Naive B cell (primary cell): ENCODE results near the gene ANO2. TPM values are rescaled to one million over a fixed set of nuclear protein-coding genes. Genes with fewer than 3 reads are reported as not detected.

Experiments used
- ATAC-seq, 2 donors: fragments of 150-1000 bp; cut with Tn5 transposase; 2 replicates each; pipeline ENCODE4 v1.10.0; 2021; ENCODE audit warnings: low read depth in 2 of 2, mild to moderate bottlenecking in 2 of 2, moderate library complexity in 2 of 2
- DNase-seq: peaks from one replicate; pipeline ENCODE4 v3.0.0; 2022
- H3K27ac Mint-ChIP-seq, 6 donors: one replicate each; pipeline ENCODE4 v1.8.0; 2020 to 2022; ENCODE audit warnings: mild to moderate bottlenecking in 6 of 6, mixed read lengths in 6 of 6, moderate library complexity in 5 of 6, inconsistent platforms in 2 of 6
- H3K27me3 Mint-ChIP-seq, 3 donors: one replicate each; pipeline ENCODE4 v1.8.0; 2021 to 2022; ENCODE audit warnings: mixed read lengths in 3 of 3, mild to moderate bottlenecking in 1 of 3
- H3K36me3 Mint-ChIP-seq, 2 donors: one replicate each; pipeline ENCODE4 v1.8.0; 2020 to 2022; ENCODE audit warnings: mixed read lengths in 2 of 2, inconsistent platforms in 1 of 2, mild to moderate bottlenecking in 1 of 2
- H3K4me1 Mint-ChIP-seq, 3 donors: one replicate each; pipeline ENCODE4 v1.8.0; 2020 to 2022; ENCODE audit warnings: mixed read lengths in 3 of 3, inconsistent platforms in 1 of 3, mild to moderate bottlenecking in 1 of 3, moderate library complexity in 1 of 3
- H3K4me3 Mint-ChIP-seq, 8 donors: one replicate each; pipeline ENCODE4 v1.8.0; 2020 to 2022; ENCODE audit warnings: mild to moderate bottlenecking in 8 of 8, mixed read lengths in 8 of 8, moderate library complexity in 8 of 8, inconsistent platforms in 2 of 8
- H3K9me3 Mint-ChIP-seq, 7 donors: one replicate each; pipeline ENCODE4 v1.8.0; 2020 to 2022; ENCODE audit warnings: mixed read lengths in 7 of 7, mild to moderate bottlenecking in 5 of 7, inconsistent platforms in 2 of 7, moderate library complexity in 1 of 7
- polyA plus RNA-seq, 6 donors: library from polyadenylated mRNA; unstranded; fragments of 300-500 nt; fragmentation: Illumina TruSeq; gene quantifications; one replicate each; pipeline ENCODE4 v1.2.3, GENCODE V29; 2021; ENCODE audit warnings: low read depth in 6 of 6

The ANO2 gene
- polyA plus RNA-seq, 6 donors from 2014 or later, result not detected

DNA sequence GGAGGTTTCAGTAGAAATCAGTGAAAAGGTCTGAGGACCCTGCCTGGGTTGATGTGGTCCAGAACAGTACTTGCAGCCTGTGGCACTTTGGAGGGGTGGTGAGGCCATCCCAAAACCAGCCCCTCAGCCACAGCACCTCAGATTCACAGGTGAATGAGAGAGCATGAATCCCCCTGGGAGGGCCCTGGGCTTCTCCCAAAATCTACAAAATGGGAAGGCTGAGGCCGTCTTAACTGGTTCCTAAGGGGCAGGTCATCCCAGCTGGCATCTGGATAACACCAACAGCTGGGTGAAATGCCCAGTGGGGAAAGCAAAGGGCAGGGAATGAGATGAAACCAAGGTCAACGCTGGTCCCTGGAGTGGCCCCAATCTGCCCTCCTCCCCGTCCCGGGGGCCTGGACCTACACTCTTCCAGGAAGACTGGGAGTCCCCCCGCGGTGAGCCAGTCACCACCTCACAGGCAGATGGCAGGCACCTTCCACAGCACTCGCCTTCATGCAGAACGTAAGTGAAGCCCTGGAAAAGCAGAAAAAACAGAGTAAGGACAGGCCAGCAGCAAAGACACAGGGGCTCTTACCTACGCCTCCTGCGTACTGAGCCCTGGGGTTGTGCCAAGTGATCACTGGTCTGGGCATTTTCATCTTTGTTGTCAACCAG, 26.3 kb upstream of the ANO2 start:
- no peaks in the 10 kb centered on the region for H3K4me1 Mint-ChIP-seq
- no peaks in the 10 kb centered on the region for H3K9me3 Mint-ChIP-seq
- ATAC-seq, result no peak
- H3K27ac Mint-ChIP-seq, result no peak overlapping the region
- peaks cover 24 to 56% (median 38%) of the 10 kb centered on the region in 3 donors for H3K27me3 Mint-ChIP-seq
- H3K36me3 Mint-ChIP-seq, result no peaks in the 10 kb centered on the region
- no peak for DNase-seq
- no peak overlapping the region for H3K4me3 Mint-ChIP-seq

DNA sequence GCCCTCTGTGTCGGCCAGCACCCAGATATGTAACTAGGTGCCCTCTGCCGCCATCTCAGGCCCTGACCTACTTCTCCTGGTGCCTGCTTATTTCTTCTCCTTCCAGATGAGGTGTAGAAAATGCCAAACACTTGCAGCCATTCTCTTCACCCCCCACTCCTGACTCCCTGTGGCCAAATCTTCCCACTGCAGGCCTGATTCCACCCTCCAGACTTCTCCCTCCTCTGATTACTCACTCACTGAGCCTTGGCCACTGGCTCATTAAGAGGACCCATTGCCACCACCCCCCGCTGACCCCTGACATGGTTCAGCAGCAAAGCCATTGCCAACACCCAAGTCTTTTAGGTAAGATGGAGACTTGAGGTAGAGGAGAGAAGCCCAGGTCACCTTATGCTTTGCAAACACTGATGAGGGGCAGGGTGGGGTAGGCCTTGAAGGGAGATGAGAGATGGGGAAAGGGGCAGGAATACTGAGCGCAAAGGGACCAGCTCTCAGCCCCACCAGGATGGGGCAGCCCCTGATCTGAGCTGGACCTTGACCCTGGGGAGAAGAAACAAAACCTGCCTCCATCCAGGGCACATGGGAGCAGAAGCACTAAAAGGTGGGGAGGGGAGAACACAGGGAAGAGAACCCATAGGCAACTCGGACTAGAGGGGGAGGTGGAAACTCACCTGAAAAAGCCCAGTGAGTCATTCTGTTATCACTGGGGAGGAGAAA, 25.1 kb upstream of the ANO2 start:
- Mint-ChIP-seq H3K4me1 (no peaks in the 10 kb centered on the region), H3K27ac (no peak overlapping the region)

GRCh38 chr12:5969156-5969973, 24.3 kb upstream of the ANO2 start:
- H3K9me3 Mint-ChIP-seq, result no peaks in the 10 kb centered on the region
- H3K27ac Mint-ChIP-seq, result no peak overlapping the region
- DNase-seq (no peak), ATAC-seq (no peak)
- no peaks in the 10 kb centered on the region for H3K36me3 Mint-ChIP-seq
- H3K27me3 Mint-ChIP-seq, result peaks cover 12 to 54% (median 46%) of the 10 kb centered on the region in 3 donors
- H3K4me3 Mint-ChIP-seq, result no peak overlapping the region
- no peaks in the 10 kb centered on the region for H3K4me1 Mint-ChIP-seq

More for the DNA sequence above, 25.1 kb upstream of the ANO2 start:
- H3K4me3 Mint-ChIP-seq, result no peak overlapping the region
- ATAC-seq, result no peak
- no peaks in the 10 kb centered on the region for H3K36me3 Mint-ChIP-seq
- H3K27me3 Mint-ChIP-seq, result peaks cover 18 to 54% (median 41%) of the 10 kb centered on the region in 3 donors
- DNase-seq, result no peak
- no peaks in the 10 kb centered on the region for H3K9me3 Mint-ChIP-seq

- H3K27ac Mint-ChIP-seq, result peak overlapping the region in 1 of 6 donors; percentile 60
- no peaks in the 10 kb centered on the region for H3K4me1 Mint-ChIP-seq
- no peak for ATAC-seq
- H3K9me3 Mint-ChIP-seq, result no peaks in the 10 kb centered on the region
- no peak for DNase-seq
- H3K27me3 Mint-ChIP-seq, result peaks cover 12 to 42% (median 42%) of the 10 kb centered on the region in 3 donors
- no peak overlapping the region for H3K4me3 Mint-ChIP-seq
- no peaks in the 10 kb centered on the region for H3K36me3 Mint-ChIP-seq
Observed at GRCh38 chr12:5967645-5968415, 22.8 kb upstream of the ANO2 start.

DNA sequence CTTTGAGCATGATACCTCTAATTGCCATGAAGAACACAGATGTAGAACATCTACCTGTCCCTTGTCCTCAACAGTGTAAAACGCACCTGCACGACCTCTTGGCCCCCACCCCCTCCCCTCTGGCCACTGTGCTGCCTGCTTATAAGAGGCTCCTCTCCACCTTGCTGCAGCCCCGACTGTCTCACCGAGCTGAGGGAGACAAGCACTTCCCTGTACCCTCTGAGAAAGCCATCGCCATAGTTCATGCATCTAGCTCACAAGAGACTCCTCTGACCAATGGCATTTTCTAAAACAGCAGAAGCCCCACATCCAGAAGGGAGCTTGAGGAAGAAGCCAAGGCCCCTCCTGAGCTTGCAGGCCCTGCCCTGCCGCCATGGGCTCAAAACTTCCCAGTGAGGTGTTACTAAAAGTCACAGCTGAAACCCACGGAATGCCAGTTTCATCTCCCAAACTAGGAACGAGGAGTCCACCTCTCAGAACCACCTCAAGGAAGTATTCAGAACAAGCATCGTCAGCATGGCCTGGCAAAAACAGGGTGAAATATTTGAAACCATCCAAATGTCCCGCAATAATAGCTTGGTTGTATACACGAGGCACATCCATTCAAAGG, 21.5 kb upstream of the ANO2 start:
- peaks cover 12 to 40% (median 35%) of the 10 kb centered on the region in 3 donors for H3K27me3 Mint-ChIP-seq
- H3K4me1 Mint-ChIP-seq, result no peaks in the 10 kb centered on the region
- H3K36me3 Mint-ChIP-seq, result no peaks in the 10 kb centered on the region
- no peak overlapping the region for H3K4me3 Mint-ChIP-seq
- ATAC-seq (no peak), DNase-seq (no peak)
- H3K9me3 Mint-ChIP-seq, result no peaks in the 10 kb centered on the region
- no peak overlapping the region for H3K27ac Mint-ChIP-seq

- peaks cover 12 to 37% (median 29%) of the 10 kb centered on the region in 3 donors for H3K27me3 Mint-ChIP-seq
- no peaks in the 10 kb centered on the region for H3K36me3 Mint-ChIP-seq
- no peaks in the 10 kb centered on the region for H3K9me3 Mint-ChIP-seq
- no peak overlapping the region for H3K27ac Mint-ChIP-seq
- no peaks in the 10 kb centered on the region for H3K4me1 Mint-ChIP-seq
- ATAC-seq, result peak; percentile 28 to 63
- no peak for DNase-seq
- H3K4me3 Mint-ChIP-seq, result no peak overlapping the region
Observed at GRCh38 chr12:5965950-5966383, 20.9 kb upstream of the ANO2 start.

GRCh38 chr12:5964913-5965900, 20.1 kb upstream of the ANO2 start:
- no peak for ATAC-seq
- H3K27me3 Mint-ChIP-seq, result peaks cover 16 to 30% (median 23%) of the 10 kb centered on the region in 3 donors
- DNase-seq, result no peak
- peak overlapping the region in 1 of 8 donors; percentile 78 for H3K4me3 Mint-ChIP-seq
- no peaks in the 10 kb centered on the region for H3K9me3 Mint-ChIP-seq
- H3K27ac Mint-ChIP-seq, result no peak overlapping the region
- no peaks in the 10 kb centered on the region for H3K36me3 Mint-ChIP-seq
- no peaks in the 10 kb centered on the region for H3K4me1 Mint-ChIP-seq

GRCh38 chr12:5963515-5963914, 18.5 kb upstream of the ANO2 start:
- no peaks in the 10 kb centered on the region for H3K9me3 Mint-ChIP-seq

GRCh38 chr12:5960783-5961182, 15.7 kb upstream of the ANO2 start:
- peaks cover 17 to 35% (median 30%) of the 10 kb centered on the region in 3 donors for H3K27me3 Mint-ChIP-seq
- H3K27ac Mint-ChIP-seq, result no peak overlapping the region
- ATAC-seq (no peak), DNase-seq (no peak)
- no peaks in the 10 kb centered on the region for H3K4me1 Mint-ChIP-seq
- H3K36me3 Mint-ChIP-seq, result peaks cover 0 to 4% of the 10 kb centered on the region in 2 donors
- no peak overlapping the region for H3K4me3 Mint-ChIP-seq
- peaks cover 0 to 11% (median 2%) of the 10 kb centered on the region in 7 donors for H3K9me3 Mint-ChIP-seq

More at GRCh38 chr12:5963515-5963914, 18.5 kb upstream of the ANO2 start:
- Mint-ChIP-seq H3K36me3 (no peaks in the 10 kb centered on the region), H3K27me3 (peaks cover 16 to 32% (median 19%) of the 10 kb centered on the region in 3 donors), H3K4me3 (no peak overlapping the region), H3K4me1 (no peaks in the 10 kb centered on the region), H3K27ac (no peak overlapping the region)
- no peak for DNase-seq
- ATAC-seq, result no peak

DNA sequence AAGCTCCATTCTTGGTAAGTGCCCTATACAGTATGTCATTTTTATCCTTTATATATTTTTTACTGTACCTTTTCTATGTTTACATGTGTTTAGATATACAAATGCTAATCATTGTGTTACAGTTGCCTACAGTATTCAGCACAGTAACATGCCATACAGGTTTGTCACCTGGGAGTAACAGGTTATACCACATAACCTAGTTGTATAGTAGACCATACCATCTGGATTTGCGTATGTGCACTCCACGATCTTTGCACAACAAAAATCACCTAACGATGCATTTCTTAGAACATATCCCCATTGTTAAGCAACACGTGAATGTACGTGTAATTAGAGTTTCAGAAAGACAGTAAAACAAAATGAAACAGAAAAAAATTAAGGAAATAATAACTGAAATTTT, 11.9 kb upstream of the ANO2 start:
- H3K36me3 Mint-ChIP-seq, result peaks cover 0 to 4% of the 10 kb centered on the region in 2 donors
- H3K4me1 Mint-ChIP-seq, result no peaks in the 10 kb centered on the region
- DNase-seq (no peak), ATAC-seq (no peak)
- H3K9me3 Mint-ChIP-seq, result peaks cover 0 to 21% (median 3%) of the 10 kb centered on the region in 7 donors
- no peak overlapping the region for H3K4me3 Mint-ChIP-seq
- no peak overlapping the region for H3K27ac Mint-ChIP-seq
- peaks cover 21 to 49% (median 39%) of the 10 kb centered on the region in 3 donors for H3K27me3 Mint-ChIP-seq

- H3K27me3 Mint-ChIP-seq, result peaks cover 29 to 65% (median 54%) of the 10 kb centered on the region in 3 donors
- ATAC-seq (no peak), DNase-seq (no peak)
- H3K27ac Mint-ChIP-seq, result no peak overlapping the region
- no peak overlapping the region for H3K4me3 Mint-ChIP-seq
- peaks cover 0 to 21% (median 3%) of the 10 kb centered on the region in 7 donors for H3K9me3 Mint-ChIP-seq
- H3K4me1 Mint-ChIP-seq, result no peaks in the 10 kb centered on the region
- peaks cover 0 to 4% of the 10 kb centered on the region in 2 donors for H3K36me3 Mint-ChIP-seq
Observed at GRCh38 chr12:5954661-5955060, 9.6 kb upstream of the ANO2 start.
